ENCODE results near the gene CLTA. TPM values are rescaled to one million over a fixed set of nuclear protein-coding genes. Genes with fewer than 3 reads are reported as not detected.
A peak's percentile ranks its signal among the peaks of the same experiment; 100 is the strongest.

CLTA gene
- total RNA-seq, result 100 to 1,000 TPM; 139 to 144 TPM

GRCh38 chr9:36190388-36191289 is at the start of gene CLTA:
Gene CLTA, plus strand, starts transcription at chr9:36190921. Its CDS starts 136 bp downstream, at chr9:36191057.
- peaks cover 45% of the 10 kb centered on the region for H3K4me1 Mint-ChIP-seq (ENCODE audit: low read depth)
- peaks cover 23% of the 10 kb centered on the region for H3K36me3 Mint-ChIP-seq
- H3K4me3 Mint-ChIP-seq, result peak within 1 kb of the TSS; percentile 94
- no peaks in the 10 kb centered on the region for H3K27me3 Mint-ChIP-seq
- intact Hi-C loops (cut with micrococcal nuclease), result loop anchor here (1.0 to 5.0 kb wide), 6 partner anchors 18 to 458 kb away; partner anchors contain the start of genes CREB3, GNE, MELK and TLN1
- no peaks in the 10 kb centered on the region for H3K9me3 Mint-ChIP-seq
- POLR2A ChIA-PET, result interaction anchor here (0.5 to 2.1 kb wide), 21 partner anchors 10 to 1990 kb away, joined by 3 to 12 read pairs (median 4); partner anchors contain the start of genes GLIPR2, GNE and RNF38
- DNase-seq, result peak; percentile 98
- H3K27ac Mint-ChIP-seq, result peak within 1 kb of the TSS; percentile 86
- CTCF ChIA-PET, result interaction anchor here (0.6 to 4.4 kb wide), 30 partner anchors 11 to 553 kb away, joined by 3 to 45 read pairs (median 4); partner anchors contain the start of genes CCIN and GNE

GRCh38 chr9:36141288-36141687 is 49.4 kb upstream of the CLTA start:
- CTCF ChIA-PET, result interaction anchor here (0.6 to 2.4 kb wide), 4 partner anchors 8 to 38 kb away, joined by 3 to 6 read pairs (median 4); no protein-coding TSS in a partner anchor
- DNase-seq, result no peak
- H3K9me3 Mint-ChIP-seq, result peaks cover 11% of the 10 kb centered on the region
- H3K36me3 Mint-ChIP-seq, result peaks cover 11% of the 10 kb centered on the region
- no peak overlapping the region for H3K4me3 Mint-ChIP-seq
- no peaks in the 10 kb centered on the region for H3K27me3 Mint-ChIP-seq
- intact Hi-C loops (cut with micrococcal nuclease), result no loop called here
- no peak overlapping the region for H3K27ac Mint-ChIP-seq
- peaks cover 89% of the 10 kb centered on the region for H3K4me1 Mint-ChIP-seq (ENCODE audit: low read depth)
- POLR2A ChIA-PET, result interaction anchor here (1.0 kb wide), 1 partner anchor 10 kb away, joined by 4 read pairs; no protein-coding TSS in a partner anchor

GRCh38 chr9:36141761-36142160 is 49.0 kb upstream of the CLTA start:
- intact Hi-C loops (cut with micrococcal nuclease), result no loop called here
- no peaks in the 10 kb centered on the region for H3K27me3 Mint-ChIP-seq
- DNase-seq, result no peak
- ChIA-PET CTCF (interaction anchor here (1.0 to 2.4 kb wide), 2 partner anchors 37 to 38 kb away, joined by 3 to 6 read pairs; no protein-coding TSS in a partner anchor), POLR2A (no interaction called here)
- H3K27ac Mint-ChIP-seq, result no peak overlapping the region
- peaks cover 13% of the 10 kb centered on the region for H3K36me3 Mint-ChIP-seq
- peaks cover 13% of the 10 kb centered on the region for H3K9me3 Mint-ChIP-seq
- no peak overlapping the region for H3K4me3 Mint-ChIP-seq
- H3K4me1 Mint-ChIP-seq (ENCODE audit: low read depth), result peaks cover 91% of the 10 kb centered on the region

GRCh38 chr9:36142510-36143244 is 48.0 kb upstream of the CLTA start:
- Mint-ChIP-seq H3K4me1 (ENCODE audit: low read depth) (peaks cover 93% of the 10 kb centered on the region), H3K4me3 (peak overlapping the region; percentile 77), H3K36me3 (peaks cover 16% of the 10 kb centered on the region), H3K27ac (peak overlapping the region; percentile 93), H3K27me3 (no peaks in the 10 kb centered on the region), H3K9me3 (peaks cover 13% of the 10 kb centered on the region)
- ChIA-PET CTCF (interaction anchor here (2.4 to 3.0 kb wide), 2 partner anchors 24 to 39 kb away, joined by 6 to 22 read pairs; no protein-coding TSS in a partner anchor), POLR2A (interaction anchor here (1.8 kb wide), 1 partner anchor 10 kb away, joined by 4 read pairs; no protein-coding TSS in a partner anchor)
- intact Hi-C loops (cut with micrococcal nuclease), result no loop called here
- no peak for DNase-seq

GRCh38 chr9:36143245-36143641 is 47.5 kb upstream of the CLTA start:
- CTCF ChIA-PET, result interaction anchor here (1.2 to 3.0 kb wide), 3 partner anchors 23 to 329 kb away, joined by 3 to 22 read pairs (median 6); partner anchors contain the start of gene HINT2
- intact Hi-C loops (cut with micrococcal nuclease), result no loop called here
- Mint-ChIP-seq H3K36me3 (peaks cover 16% of the 10 kb centered on the region), H3K4me3 (peak overlapping the region; percentile 77), H3K27me3 (no peaks in the 10 kb centered on the region), H3K27ac (peak overlapping the region; percentile 93), H3K9me3 (peaks cover 13% of the 10 kb centered on the region), H3K4me1 (ENCODE audit: low read depth) (peaks cover 95% of the 10 kb centered on the region)
- no peak for DNase-seq
- POLR2A ChIA-PET, result interaction anchor here (1.8 kb wide), 1 partner anchor 9 kb away, joined by 4 read pairs; no protein-coding TSS in a partner anchor

GRCh38 chr9:36144309-36145232 is 46.1 kb upstream of the CLTA start:
- Mint-ChIP-seq H3K4me1 (ENCODE audit: low read depth) (peaks cover 92% of the 10 kb centered on the region), H3K4me3 (peak overlapping the region; percentile 77), H3K27me3 (no peaks in the 10 kb centered on the region), H3K36me3 (peaks cover 16% of the 10 kb centered on the region), H3K27ac (peak overlapping the region; percentile 93), H3K9me3 (peaks cover 13% of the 10 kb centered on the region)
- ChIA-PET POLR2A (interaction anchor here (0.7 to 1.0 kb wide), 2 partner anchors 11 to 46 kb away, joined by 3 read pairs; partner anchors contain the start of gene CLTA), CTCF (interaction anchor here (1.0 to 3.0 kb wide), 5 partner anchors 15 to 330 kb away, joined by 3 to 22 read pairs (median 3); partner anchors contain the start of gene HINT2)
- intact Hi-C loops (cut with micrococcal nuclease), result loop anchor here (1.0 kb wide), 1 partner anchor 8 kb away; no protein-coding TSS in a partner anchor
- peak; percentile 47 for DNase-seq

GRCh38 chr9:36145970-36146369 is 44.8 kb upstream of the CLTA start:
- peaks cover 19% of the 10 kb centered on the region for H3K36me3 Mint-ChIP-seq
- DNase-seq, result no peak
- ChIA-PET CTCF (no interaction called here), POLR2A (no interaction called here)
- peaks cover 13% of the 10 kb centered on the region for H3K9me3 Mint-ChIP-seq
- no peaks in the 10 kb centered on the region for H3K27me3 Mint-ChIP-seq
- intact Hi-C loops (cut with micrococcal nuclease), result no loop called here
- no peak overlapping the region for H3K27ac Mint-ChIP-seq
- no peak overlapping the region for H3K4me3 Mint-ChIP-seq
- peaks cover 89% of the 10 kb centered on the region for H3K4me1 Mint-ChIP-seq (ENCODE audit: low read depth)

- H3K36me3 Mint-ChIP-seq, result peaks cover 20% of the 10 kb centered on the region
- intact Hi-C loops (cut with micrococcal nuclease), result no loop called here
- POLR2A ChIA-PET, result no interaction called here
These were observed 44.1 kb upstream of the CLTA start for GRCh38 chr9:36146651-36147050.

GRCh38 chr9:36147441-36148175 is 43.1 kb upstream of the CLTA start:
- POLR2A ChIA-PET, result no interaction called here
- Mint-ChIP-seq H3K27ac (no peak overlapping the region), H3K27me3 (no peaks in the 10 kb centered on the region), H3K4me3 (no peak overlapping the region), H3K36me3 (peaks cover 21% of the 10 kb centered on the region), H3K4me1 (ENCODE audit: low read depth) (peaks cover 88% of the 10 kb centered on the region), H3K9me3 (peaks cover 13% of the 10 kb centered on the region)
- intact Hi-C loops (cut with micrococcal nuclease), result no loop called here
- DNase-seq, result no peak
- CTCF ChIA-PET, result interaction anchor here (1.5 to 2.1 kb wide), 4 partner anchors 11 to 44 kb away, joined by 4 to 6 read pairs (median 6); partner anchors contain the start of genes CLTA and GLIPR2

More at GRCh38 chr9:36146651-36147050, 44.1 kb upstream of the CLTA start:
- Mint-ChIP-seq H3K27me3 (no peaks in the 10 kb centered on the region), H3K4me1 (ENCODE audit: low read depth) (peaks cover 89% of the 10 kb centered on the region), H3K9me3 (peaks cover 13% of the 10 kb centered on the region), H3K27ac (peak overlapping the region; percentile 28), H3K4me3 (no peak overlapping the region)
- CTCF ChIA-PET, result interaction anchor here (1.5 kb wide), 1 partner anchor 43 kb away, joined by 5 read pairs; no protein-coding TSS in a partner anchor
- DNase-seq, result no peak

Measured in activated CD4-positive, alpha-beta memory T cell treated with anti-CD3 and anti-CD28 coated beads for 36 hours (primary cell).